ENCODE measurements around the gene NRCAM. TPM values are rescaled to one million over a fixed set of nuclear protein-coding genes. Genes with fewer than 3 reads are reported as not detected.

Gene NRCAM
- total and polyA plus RNA-seq, 2 donors (not counting 1 experiment from before 2014, with no cell fraction given): 0.75 to 4.6 TPM

- Histone ChIP-seq H3K27me3 (replicated peaks in 1 of 4; ENCODE audit: control extremely low read depth in 1 of 4, control insufficient read depth in 3 of 4, insufficient read depth in 4 of 4, low read length in 3 of 4) (no peaks in the 10 kb centered on the region), H3K4me3 (ENCODE audit: control extremely low read depth in 1 of 5, extremely low read depth in 1 of 5, insufficient read depth in 1 of 5, low read depth in 2 of 5, low read length in 4 of 5) (no peak overlapping the region), H3K4me2 (replicated peaks; ENCODE audit: low read depth, low read length, poor library complexity, severe bottlenecking) (no peak overlapping the region), H3K9ac (ENCODE audit: low read length) (no peak overlapping the region), H4K20me1 (ENCODE audit: control insufficient read depth, insufficient read depth, low read length, poor library complexity, severe bottlenecking) (no peaks in the 10 kb centered on the region), H3K9me3 (ENCODE audit: control extremely low read depth in 1 of 3, control insufficient read depth in 2 of 3, insufficient read depth in 1 of 3, low read length in 2 of 3) (peaks cover 0 to 2% (median 0%) of the 10 kb centered on the region in 3 donors), H3K27ac (ENCODE audit: low read length in 2 of 2) (no peak overlapping the region), H2AFZ (ENCODE audit: insufficient read depth, low read depth, low read length, poor library complexity, severe bottlenecking) (no peak overlapping the region), H3K79me2 (ENCODE audit: control insufficient read depth, insufficient read depth, low read length) (no peaks in the 10 kb centered on the region), H3K4me1 (ENCODE audit: control insufficient read depth in 2 of 2, insufficient read depth in 2 of 2, low read length in 2 of 2) (no peaks in the 10 kb centered on the region), H3K36me3 (replicated peaks in 1 of 2; ENCODE audit: control extremely low read depth in 1 of 2, control insufficient read depth in 1 of 2, extremely low read depth in 1 of 2, insufficient read depth in 2 of 2, low read length in 1 of 2) (no peaks in the 10 kb centered on the region)
- Mint-ChIP-seq H3K27me3 (peaks cover 11% of the 10 kb centered on the region), H3K9me3 (ENCODE audit: insufficient read depth) (peaks cover 2% of the 10 kb centered on the region), H3K27ac (no peak overlapping the region), H3K4me1 (no peaks in the 10 kb centered on the region), H3K4me3 (no peak overlapping the region)
- WGBS (ENCODE audit: insufficient coverage): no CpG with 5 or more reads among the region's 1 CpG
- intact Hi-C loops (cut with micrococcal nuclease): no loop called here
- ATAC-seq (ENCODE audit: low read depth) (no peak), DNase-seq (no peak)
- ChIA-PET CTCF (no interaction called here), POLR2A (no interaction called here)
- TF ChIP-seq EZH2 (IDR thresholded peaks at IDR 0.05; ENCODE audit: borderline replicate concordance, insufficient read depth, low read depth, low read length, poor library complexity, severe bottlenecking) (no peak), CTCF (IDR thresholded peaks at IDR 0.05) (no peak)
Observed at GRCh38 chr7:108251700-108252099, 204.5 kb downstream of the NRCAM start.

- H3K9ac ChIP-seq (ENCODE audit: low read length): no peak overlapping the region
- H3K4me2 ChIP-seq (replicated peaks; ENCODE audit: low read depth, low read length, poor library complexity, severe bottlenecking): no peak overlapping the region
- no peaks in the 10 kb centered on the region for H3K9me3 Mint-ChIP-seq (ENCODE audit: insufficient read depth)
- no CpG with 5 or more reads among the region's 1 CpG for WGBS (ENCODE audit: insufficient coverage)
- H3K27ac Mint-ChIP-seq: no peak overlapping the region
- H2AFZ ChIP-seq (ENCODE audit: insufficient read depth, low read depth, low read length, poor library complexity, severe bottlenecking): no peak overlapping the region
- no peak overlapping the region for H3K4me3 ChIP-seq (ENCODE audit: control extremely low read depth in 1 of 5, extremely low read depth in 1 of 5, insufficient read depth in 1 of 5, low read depth in 2 of 5, low read length in 4 of 5)
- H3K36me3 ChIP-seq (replicated peaks in 1 of 2; ENCODE audit: control extremely low read depth in 1 of 2, control insufficient read depth in 1 of 2, extremely low read depth in 1 of 2, insufficient read depth in 2 of 2, low read length in 1 of 2): no peaks in the 10 kb centered on the region
- ATAC-seq (ENCODE audit: low read depth) (no peak), DNase-seq (no peak)
- no peaks in the 10 kb centered on the region for H3K79me2 ChIP-seq (ENCODE audit: control insufficient read depth, insufficient read depth, low read length)
- no peaks in the 10 kb centered on the region for H3K27me3 ChIP-seq (replicated peaks in 1 of 4; ENCODE audit: control extremely low read depth in 1 of 4, control insufficient read depth in 3 of 4, insufficient read depth in 4 of 4, low read length in 3 of 4)
- TF ChIP-seq EZH2 (IDR thresholded peaks at IDR 0.05; ENCODE audit: borderline replicate concordance, insufficient read depth, low read depth, low read length, poor library complexity, severe bottlenecking): no peak
- no peak for TF ChIP-seq CTCF (IDR thresholded peaks at IDR 0.05)
- intact Hi-C loops (cut with micrococcal nuclease): no loop called here
- ChIA-PET POLR2A (no interaction called here), CTCF (no interaction called here)
- no peak overlapping the region for H3K4me3 Mint-ChIP-seq
- no peaks in the 10 kb centered on the region for H3K9me3 ChIP-seq (ENCODE audit: control extremely low read depth in 1 of 3, control insufficient read depth in 2 of 3, insufficient read depth in 1 of 3, low read length in 2 of 3)
- no peaks in the 10 kb centered on the region for H4K20me1 ChIP-seq (ENCODE audit: control insufficient read depth, insufficient read depth, low read length, poor library complexity, severe bottlenecking)
- no peaks in the 10 kb centered on the region for H3K4me1 Mint-ChIP-seq
- no peaks in the 10 kb centered on the region for H3K4me1 ChIP-seq (ENCODE audit: control insufficient read depth in 2 of 2, insufficient read depth in 2 of 2, low read length in 2 of 2)
- H3K27ac ChIP-seq (ENCODE audit: low read length in 2 of 2): no peak overlapping the region
- H3K27me3 Mint-ChIP-seq: peaks cover 11% of the 10 kb centered on the region
Observed at GRCh38 chr7:108249453-108249852, 206.8 kb downstream of the NRCAM start.

All from B cell (primary cell).